ENCODE data around the gene PAQR7. TPM values are rescaled to one million over a fixed set of nuclear protein-coding genes. Genes with fewer than 3 reads are reported as not detected.
A peak's percentile ranks its signal among the peaks of the same experiment; 100 is the strongest.

Gene PAQR7, protein sequence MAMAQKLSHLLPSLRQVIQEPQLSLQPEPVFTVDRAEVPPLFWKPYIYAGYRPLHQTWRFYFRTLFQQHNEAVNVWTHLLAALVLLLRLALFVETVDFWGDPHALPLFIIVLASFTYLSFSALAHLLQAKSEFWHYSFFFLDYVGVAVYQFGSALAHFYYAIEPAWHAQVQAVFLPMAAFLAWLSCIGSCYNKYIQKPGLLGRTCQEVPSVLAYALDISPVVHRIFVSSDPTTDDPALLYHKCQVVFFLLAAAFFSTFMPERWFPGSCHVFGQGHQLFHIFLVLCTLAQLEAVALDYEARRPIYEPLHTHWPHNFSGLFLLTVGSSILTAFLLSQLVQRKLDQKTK
- total RNA-seq, result 24.0 to 26.8 TPM (median 24.0 TPM) in 3 replicates

DNA sequence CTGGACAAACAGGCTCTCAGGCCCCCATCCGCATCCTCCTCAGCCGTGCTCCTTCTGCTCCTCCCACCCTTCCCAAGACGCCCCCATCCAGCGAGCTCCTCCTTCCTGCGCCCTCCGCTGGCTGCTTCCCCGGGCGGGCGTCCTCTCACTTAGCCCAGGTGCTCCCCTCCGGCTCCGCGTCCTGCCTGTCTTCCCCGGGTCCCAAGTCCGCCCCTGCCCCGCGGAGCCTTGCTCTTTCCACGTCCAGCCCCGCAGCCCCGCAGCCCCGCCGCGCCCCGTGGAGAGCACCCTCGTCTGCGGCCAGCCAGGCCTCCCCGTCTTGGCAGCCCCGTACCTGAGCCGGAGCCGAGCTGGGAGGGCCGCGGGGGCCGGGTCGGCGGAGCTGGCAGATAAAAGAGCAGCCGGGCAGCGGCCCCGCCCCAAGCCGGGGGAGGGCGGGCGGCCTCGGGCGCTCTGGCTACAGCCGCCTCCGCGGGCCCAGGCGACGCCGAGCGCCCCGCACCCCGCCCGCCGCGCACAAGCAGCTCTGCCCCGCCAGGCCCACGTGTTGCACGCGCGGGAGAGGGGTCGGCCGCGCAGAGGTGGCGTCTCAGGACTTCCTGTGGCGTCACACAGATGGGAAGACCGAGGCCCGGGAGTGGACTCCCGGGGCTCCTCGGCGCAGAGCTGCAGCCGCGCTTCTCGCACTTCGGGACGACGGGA lies at the start of gene PAQR7:
TSS of gene PAQR7 (minus strand) at position 555 of the 702 bp plus-strand sequence. CDS start 11,869 bp downstream, outside the sequence.
- Mint-ChIP-seq H3K27me3 (ENCODE audit: low read depth) (no peaks in the 10 kb centered on the region), H3K4me3 (peak within 1 kb of the TSS; percentile 82), H3K27ac (peak within 1 kb of the TSS; percentile 96), H3K9me3 (no peaks in the 10 kb centered on the region), H3K36me3 (peaks cover 2% of the 10 kb centered on the region), H3K4me1 (peaks cover 53% of the 10 kb centered on the region)
- peak; percentile 65 to 79 for DNase-seq (ENCODE audit: low spot score in 2 of 2, unreplicated experiment in 2 of 2)
- TF ChIP-seq, protein P1, sequence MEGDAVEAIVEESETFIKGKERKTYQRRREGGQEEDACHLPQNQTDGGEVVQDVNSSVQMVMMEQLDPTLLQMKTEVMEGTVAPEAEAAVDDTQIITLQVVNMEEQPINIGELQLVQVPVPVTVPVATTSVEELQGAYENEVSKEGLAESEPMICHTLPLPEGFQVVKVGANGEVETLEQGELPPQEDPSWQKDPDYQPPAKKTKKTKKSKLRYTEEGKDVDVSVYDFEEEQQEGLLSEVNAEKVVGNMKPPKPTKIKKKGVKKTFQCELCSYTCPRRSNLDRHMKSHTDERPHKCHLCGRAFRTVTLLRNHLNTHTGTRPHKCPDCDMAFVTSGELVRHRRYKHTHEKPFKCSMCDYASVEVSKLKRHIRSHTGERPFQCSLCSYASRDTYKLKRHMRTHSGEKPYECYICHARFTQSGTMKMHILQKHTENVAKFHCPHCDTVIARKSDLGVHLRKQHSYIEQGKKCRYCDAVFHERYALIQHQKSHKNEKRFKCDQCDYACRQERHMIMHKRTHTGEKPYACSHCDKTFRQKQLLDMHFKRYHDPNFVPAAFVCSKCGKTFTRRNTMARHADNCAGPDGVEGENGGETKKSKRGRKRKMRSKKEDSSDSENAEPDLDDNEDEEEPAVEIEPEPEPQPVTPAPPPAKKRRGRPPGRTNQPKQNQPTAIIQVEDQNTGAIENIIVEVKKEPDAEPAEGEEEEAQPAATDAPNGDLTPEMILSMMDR (IDR thresholded peaks at IDR 0.05; ENCODE audit: unreplicated experiment), result no peak

DNA sequence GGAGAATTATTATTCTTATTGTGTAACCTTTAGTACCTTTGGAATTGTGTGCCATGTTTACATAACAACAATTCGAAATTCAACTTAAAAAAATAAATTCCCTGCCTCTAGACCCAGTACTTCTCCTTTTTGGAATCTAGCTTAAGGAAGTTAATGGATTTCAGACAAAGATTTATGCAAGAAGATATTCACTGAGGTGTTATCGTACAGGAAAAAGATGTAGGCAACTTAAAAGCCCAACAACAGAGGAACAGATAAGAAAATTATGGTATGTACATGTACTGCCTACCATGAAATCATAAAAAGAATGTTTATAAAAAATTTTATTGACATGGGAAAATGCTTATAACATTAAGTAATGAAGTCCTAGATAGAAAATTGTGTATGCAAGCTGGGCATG lies 48.9 kb upstream of the PAQR7 start:
- Mint-ChIP-seq H3K36me3 (no peaks in the 10 kb centered on the region), H3K27me3 (ENCODE audit: low read depth) (peaks cover 2% of the 10 kb centered on the region), H3K4me1 (peaks cover 33% of the 10 kb centered on the region), H3K4me3 (no peak overlapping the region), H3K27ac (peak overlapping the region; percentile 79), H3K9me3 (no peaks in the 10 kb centered on the region)
- TF ChIP-seq, protein P1 (IDR thresholded peaks at IDR 0.05; ENCODE audit: unreplicated experiment), result no peak
- no peak for DNase-seq (ENCODE audit: low spot score in 2 of 2, unreplicated experiment in 2 of 2)

DNA sequence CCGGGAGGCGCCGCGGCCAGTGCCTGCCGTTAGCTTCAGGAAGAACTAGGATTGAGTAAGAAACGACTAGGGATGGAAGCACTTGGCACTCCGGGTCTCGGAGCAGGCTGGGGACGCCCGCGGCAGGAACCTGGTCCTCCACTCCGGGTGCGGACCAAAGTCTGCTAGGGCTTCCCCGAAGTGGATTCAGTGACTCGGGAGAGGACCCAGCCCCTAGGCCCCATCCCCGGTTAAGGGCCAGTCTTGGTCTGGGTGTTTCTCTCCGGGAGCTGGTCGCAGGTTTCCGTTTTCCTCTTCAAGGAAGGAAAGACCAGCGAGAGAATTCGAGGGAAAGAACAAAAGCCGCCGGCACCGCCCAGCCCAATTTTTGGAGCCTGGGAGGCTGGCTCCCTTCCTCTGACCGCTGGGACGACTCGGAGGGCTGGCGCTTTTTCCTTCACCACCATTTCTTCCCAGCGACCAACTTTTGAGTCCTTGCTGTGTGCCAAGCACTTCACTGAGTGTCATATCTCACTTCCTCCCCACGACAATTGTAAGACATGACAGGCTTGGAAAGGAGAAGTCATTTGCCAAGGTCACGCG lies 47.6 kb upstream of the PAQR7 start:
- no peak for DNase-seq (ENCODE audit: low spot score in 2 of 2, unreplicated experiment in 2 of 2)
- Mint-ChIP-seq H3K27me3 (ENCODE audit: low read depth) (peaks cover 2% of the 10 kb centered on the region), H3K4me1 (peaks cover 29% of the 10 kb centered on the region), H3K27ac (peak overlapping the region; percentile 52), H3K36me3 (no peaks in the 10 kb centered on the region), H3K4me3 (peak overlapping the region; percentile 72), H3K9me3 (no peaks in the 10 kb centered on the region)
- TF ChIP-seq, protein P1 (IDR thresholded peaks at IDR 0.05; ENCODE audit: unreplicated experiment), result no peak

DNA sequence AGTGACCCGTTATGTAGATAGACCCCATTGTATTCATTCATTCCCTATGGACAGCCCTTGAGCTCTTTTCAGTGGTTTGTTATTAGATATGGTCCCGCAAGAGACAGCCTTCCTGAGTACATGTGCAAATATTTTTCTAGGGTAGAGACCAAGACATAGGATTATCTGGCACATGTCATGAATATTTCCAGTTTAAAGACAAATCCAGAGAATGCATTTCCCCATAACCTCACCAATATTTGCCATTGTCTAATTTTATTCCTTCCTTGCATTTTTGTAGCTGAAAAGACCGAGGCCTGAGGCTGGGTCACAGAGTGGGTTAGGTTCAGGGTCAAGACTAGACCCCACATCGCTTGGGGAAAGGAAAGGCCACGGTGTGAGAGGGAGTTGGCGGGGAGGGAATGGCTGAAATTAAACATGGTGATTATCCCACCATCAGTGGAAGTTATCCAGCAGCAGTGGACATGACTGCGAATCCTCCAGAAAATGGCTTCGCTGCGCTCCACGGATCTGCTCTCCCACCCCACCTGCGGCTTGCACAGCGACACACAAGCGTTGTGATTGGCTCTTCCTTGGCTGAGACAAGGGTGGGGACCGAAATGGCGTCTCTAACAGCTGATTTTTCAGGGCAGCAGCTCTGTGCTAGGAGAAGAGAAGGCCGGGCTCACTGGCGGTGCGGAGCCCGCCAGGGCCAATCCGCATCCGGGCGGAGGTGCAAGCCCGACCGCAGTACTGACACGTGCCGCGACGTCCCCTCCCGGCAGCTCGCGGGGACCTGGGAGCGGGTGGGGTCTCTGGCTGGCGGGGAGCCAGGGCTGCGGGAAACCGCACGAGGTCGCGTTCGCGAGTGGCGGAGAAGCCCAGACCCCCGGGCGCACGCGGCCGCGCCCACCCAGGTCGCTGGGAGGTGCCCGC lies 46.8 kb upstream of the PAQR7 start:
- H3K36me3 Mint-ChIP-seq, result no peaks in the 10 kb centered on the region
- H3K4me1 Mint-ChIP-seq, result peaks cover 26% of the 10 kb centered on the region
- H3K9me3 Mint-ChIP-seq, result no peaks in the 10 kb centered on the region
- peaks cover 2% of the 10 kb centered on the region for H3K27me3 Mint-ChIP-seq (ENCODE audit: low read depth)
- TF ChIP-seq, protein P1 (IDR thresholded peaks at IDR 0.05; ENCODE audit: unreplicated experiment), result no peak
- H3K27ac Mint-ChIP-seq, result peak overlapping the region; percentile 62
- H3K4me3 Mint-ChIP-seq, result peak overlapping the region; percentile 72
- peak; percentile 32 to 62 for DNase-seq (ENCODE audit: low spot score in 2 of 2, unreplicated experiment in 2 of 2)

DNA sequence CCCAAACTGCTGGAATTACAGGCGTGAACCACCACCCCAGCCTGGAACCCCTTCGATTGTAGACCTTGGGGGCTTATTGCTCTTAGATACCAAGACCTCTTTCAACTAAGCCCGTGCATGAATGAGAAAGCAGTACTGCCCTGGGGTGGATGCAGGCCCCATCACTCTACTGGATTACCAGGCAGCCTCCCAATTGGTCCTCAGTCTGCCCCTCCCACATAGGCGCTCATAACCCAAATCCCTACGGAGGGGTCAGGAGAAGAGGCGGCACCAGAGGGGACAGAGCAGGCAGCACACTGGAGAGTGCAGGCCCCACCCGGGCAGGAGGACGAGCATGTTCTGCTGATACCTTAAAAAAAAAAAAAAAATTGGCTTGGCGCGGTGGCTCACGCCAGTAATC lies 43.1 kb upstream of the PAQR7 start:
- no peaks in the 10 kb centered on the region for H3K36me3 Mint-ChIP-seq
- peaks cover 23% of the 10 kb centered on the region for H3K4me1 Mint-ChIP-seq
- no peaks in the 10 kb centered on the region for H3K9me3 Mint-ChIP-seq
- TF ChIP-seq, protein P1 (IDR thresholded peaks at IDR 0.05; ENCODE audit: unreplicated experiment), result no peak
- no peak for DNase-seq (ENCODE audit: low spot score in 2 of 2, unreplicated experiment in 2 of 2)
- no peak overlapping the region for H3K4me3 Mint-ChIP-seq
- peaks cover 2% of the 10 kb centered on the region for H3K27me3 Mint-ChIP-seq (ENCODE audit: low read depth)
- H3K27ac Mint-ChIP-seq, result no peak overlapping the region

Data from mesothelial cell of epicardium (in vitro differentiated cells).